Measurements from ENCODE around the gene LAMA5.

The LAMA5 gene

GRCh38 chr20:62336775-62337557 lies 30.1 kb downstream of the LAMA5 start:
- Histone ChIP-seq H3K9ac (ENCODE audit: low read length) (no peak overlapping the region), H3K4me3 (ENCODE audit: low read depth, low read length) (no peak overlapping the region), H3K27ac (ENCODE audit: low read depth, low read length) (no peak overlapping the region), H3K4me1 (ENCODE audit: control insufficient read depth, insufficient read depth, low read length) (no peaks in the 10 kb centered on the region), H3K36me3 (ENCODE audit: control insufficient read depth, insufficient read depth, low read length) (peaks cover 89% of the 10 kb centered on the region), H3K9me3 (ENCODE audit: control insufficient read depth, insufficient read depth, low read depth, low read length) (no peaks in the 10 kb centered on the region), H3K27me3 (ENCODE audit: control insufficient read depth, insufficient read depth, low read length) (no peaks in the 10 kb centered on the region)

- Histone ChIP-seq H3K27ac (ENCODE audit: low read depth, low read length) (no peak overlapping the region), H3K4me1 (ENCODE audit: control insufficient read depth, insufficient read depth, low read length) (no peaks in the 10 kb centered on the region), H3K9me3 (ENCODE audit: control insufficient read depth, insufficient read depth, low read depth, low read length) (no peaks in the 10 kb centered on the region), H3K4me3 (ENCODE audit: low read depth, low read length) (no peak overlapping the region), H3K9ac (ENCODE audit: low read length) (no peak overlapping the region), H3K36me3 (ENCODE audit: control insufficient read depth, insufficient read depth, low read length) (peaks cover 90% of the 10 kb centered on the region), H3K27me3 (ENCODE audit: control insufficient read depth, insufficient read depth, low read length) (no peaks in the 10 kb centered on the region)
Observed at GRCh38 chr20:62336329-62336728, 30.8 kb downstream of the LAMA5 start.

GRCh38 chr20:62335532-62335931 lies 31.6 kb downstream of the LAMA5 start:
- Histone ChIP-seq H3K9me3 (ENCODE audit: control insufficient read depth, insufficient read depth, low read depth, low read length) (no peaks in the 10 kb centered on the region), H3K4me3 (ENCODE audit: low read depth, low read length) (no peak overlapping the region), H3K27ac (ENCODE audit: low read depth, low read length) (no peak overlapping the region), H3K27me3 (ENCODE audit: control insufficient read depth, insufficient read depth, low read length) (no peaks in the 10 kb centered on the region), H3K4me1 (ENCODE audit: control insufficient read depth, insufficient read depth, low read length) (no peaks in the 10 kb centered on the region), H3K36me3 (ENCODE audit: control insufficient read depth, insufficient read depth, low read length) (peaks cover 90% of the 10 kb centered on the region), H3K9ac (ENCODE audit: low read length) (no peak overlapping the region)

GRCh38 chr20:62334881-62335280 lies 32.2 kb downstream of the LAMA5 start:
- Histone ChIP-seq H3K4me1 (ENCODE audit: control insufficient read depth, insufficient read depth, low read length) (no peaks in the 10 kb centered on the region), H3K27ac (ENCODE audit: low read depth, low read length) (no peak overlapping the region), H3K4me3 (ENCODE audit: low read depth, low read length) (no peak overlapping the region), H3K36me3 (ENCODE audit: control insufficient read depth, insufficient read depth, low read length) (peaks cover 90% of the 10 kb centered on the region), H3K27me3 (ENCODE audit: control insufficient read depth, insufficient read depth, low read length) (no peaks in the 10 kb centered on the region), H3K9me3 (ENCODE audit: control insufficient read depth, insufficient read depth, low read depth, low read length) (no peaks in the 10 kb centered on the region), H3K9ac (ENCODE audit: low read length) (no peak overlapping the region)

GRCh38 chr20:62333820-62334595 lies 33.1 kb downstream of the LAMA5 start:
- Histone ChIP-seq H3K4me1 (ENCODE audit: control insufficient read depth, insufficient read depth, low read length) (no peaks in the 10 kb centered on the region), H3K9ac (ENCODE audit: low read length) (no peak overlapping the region), H3K4me3 (ENCODE audit: low read depth, low read length) (no peak overlapping the region), H3K27ac (ENCODE audit: low read depth, low read length) (no peak overlapping the region), H3K9me3 (ENCODE audit: control insufficient read depth, insufficient read depth, low read depth, low read length) (no peaks in the 10 kb centered on the region), H3K27me3 (ENCODE audit: control insufficient read depth, insufficient read depth, low read length) (no peaks in the 10 kb centered on the region), H3K36me3 (ENCODE audit: control insufficient read depth, insufficient read depth, low read length) (peaks cover 93% of the 10 kb centered on the region)

GRCh38 chr20:62332989-62333819 lies 33.9 kb downstream of the LAMA5 start:
- Histone ChIP-seq H3K4me3 (ENCODE audit: low read depth, low read length) (no peak overlapping the region), H3K36me3 (ENCODE audit: control insufficient read depth, insufficient read depth, low read length) (peaks cover 96% of the 10 kb centered on the region), H3K4me1 (ENCODE audit: control insufficient read depth, insufficient read depth, low read length) (no peaks in the 10 kb centered on the region), H3K27ac (ENCODE audit: low read depth, low read length) (no peak overlapping the region), H3K27me3 (ENCODE audit: control insufficient read depth, insufficient read depth, low read length) (no peaks in the 10 kb centered on the region), H3K9ac (ENCODE audit: low read length) (no peak overlapping the region), H3K9me3 (ENCODE audit: control insufficient read depth, insufficient read depth, low read depth, low read length) (no peaks in the 10 kb centered on the region)

- Histone ChIP-seq H3K4me3 (ENCODE audit: low read depth, low read length) (no peak overlapping the region), H3K9ac (ENCODE audit: low read length) (no peak overlapping the region), H3K27ac (ENCODE audit: low read depth, low read length) (no peak overlapping the region), H3K36me3 (ENCODE audit: control insufficient read depth, insufficient read depth, low read length) (peaks cover 96% of the 10 kb centered on the region), H3K4me1 (ENCODE audit: control insufficient read depth, insufficient read depth, low read length) (no peaks in the 10 kb centered on the region), H3K9me3 (ENCODE audit: control insufficient read depth, insufficient read depth, low read depth, low read length) (no peaks in the 10 kb centered on the region), H3K27me3 (ENCODE audit: control insufficient read depth, insufficient read depth, low read length) (no peaks in the 10 kb centered on the region)
Observed at GRCh38 chr20:62332421-62332820, 34.7 kb downstream of the LAMA5 start.

- no peaks in the 10 kb centered on the region for H3K4me1 ChIP-seq (ENCODE audit: control insufficient read depth, insufficient read depth, low read length)
- no peak overlapping the region for H3K27ac ChIP-seq (ENCODE audit: low read depth, low read length)
- peaks cover 96% of the 10 kb centered on the region for H3K36me3 ChIP-seq (ENCODE audit: control insufficient read depth, insufficient read depth, low read length)
- H3K27me3 ChIP-seq (ENCODE audit: control insufficient read depth, insufficient read depth, low read length), result no peaks in the 10 kb centered on the region
- no peak overlapping the region for H3K4me3 ChIP-seq (ENCODE audit: low read depth, low read length)
- no peaks in the 10 kb centered on the region for H3K9me3 ChIP-seq (ENCODE audit: control insufficient read depth, insufficient read depth, low read depth, low read length)
- H3K9ac ChIP-seq (ENCODE audit: low read length), result no peak overlapping the region
Observed at GRCh38 chr20:62331347-62331746, 35.8 kb downstream of the LAMA5 start.

GRCh38 chr20:62330576-62331317 lies 36.4 kb downstream of the LAMA5 start:
- Histone ChIP-seq H3K27me3 (ENCODE audit: control insufficient read depth, insufficient read depth, low read length) (no peaks in the 10 kb centered on the region), H3K9me3 (ENCODE audit: control insufficient read depth, insufficient read depth, low read depth, low read length) (no peaks in the 10 kb centered on the region), H3K36me3 (ENCODE audit: control insufficient read depth, insufficient read depth, low read length) (peaks cover 96% of the 10 kb centered on the region), H3K27ac (ENCODE audit: low read depth, low read length) (no peak overlapping the region), H3K4me1 (ENCODE audit: control insufficient read depth, insufficient read depth, low read length) (no peaks in the 10 kb centered on the region), H3K4me3 (ENCODE audit: low read depth, low read length) (no peak overlapping the region), H3K9ac (ENCODE audit: low read length) (no peak overlapping the region)

Data from HUES6 (cell line).